H1 (cell line): ENCODE data around the gene FDXACB1. TPM values are rescaled to one million over a fixed set of nuclear protein-coding genes. Genes with fewer than 3 reads are reported as not detected.

Experiments
- CTCF ChIA-PET: fragments of 300-600 bp; sonication (Branson Sonifier 250); formaldehyde crosslinking; loops from one replicate; lab custom pipeline; 2021; ENCODE audit not compliant: partially characterized antibody; lab: Charles Lee
- POLR2A ChIA-PET: fragments of 300-600 bp; sonication (Branson Sonifier 250); formaldehyde crosslinking; loops from one replicate; lab custom pipeline; 2021; ENCODE audit warnings: inconsistent platforms; ENCODE audit not compliant: partially characterized antibody; lab: Charles Lee
- DNase-seq, 2 experiments: peaks; one replicate each; pipeline versions ENCODE4 v3.0.0 to v3.0.0-alpha.2; 2010 to 2022; ENCODE audit warnings: low spot score in 2 of 2, low read depth in 1 of 2, mixed read lengths in 1 of 2
- FAIRE-seq: peaks from 2 replicates; lab custom pipeline; 2011; peaks lifted over from hg19 to GRCh38; lab: Jason Lieb, UNC
- H2AFZ ChIP-seq: 2 replicates; pipeline ENCODE4 v1.8.1; 2012; ENCODE audit warnings: low read length, inconsistent platforms
- H2AK5ac ChIP-seq: 2 replicates; pipeline ENCODE4 v1.6.1; 2013; ENCODE audit warnings: low read depth, low read length
- H2BK120ac ChIP-seq: replicated peaks from 2 replicates; pipeline ENCODE3; 2013; ENCODE audit warnings: low read depth, low read length, inconsistent platforms
- H2BK12ac ChIP-seq: 2 replicates; pipeline ENCODE4 v1.6.1; 2013; ENCODE audit warnings: low read depth, low read length
- H2BK15ac ChIP-seq: 2 replicates; pipeline ENCODE4 v1.6.1; 2013; ENCODE audit warnings: low read length
- H2BK20ac ChIP-seq: 2 replicates; pipeline ENCODE4 v1.6.1; 2013; ENCODE audit warnings: low read length
- H2BK5ac ChIP-seq: 2 replicates; pipeline ENCODE4 v1.6.1; 2013; ENCODE audit warnings: low read depth, low read length
- H3K14ac ChIP-seq: 2 replicates; pipeline ENCODE4 v1.6.1; 2013; ENCODE audit warnings: inconsistent platforms; ENCODE audit not compliant: insufficient read length
- H3K18ac ChIP-seq: 2 replicates; pipeline ENCODE4 v1.6.1; 2013; ENCODE audit warnings: low read length; ENCODE audit errors: extremely low read depth
- H3K23ac ChIP-seq: 2 replicates; pipeline ENCODE4 v1.6.1; 2013; ENCODE audit warnings: inconsistent platforms; ENCODE audit not compliant: insufficient read length
- H3K23me2 ChIP-seq: 2 replicates; pipeline ENCODE4 v1.6.1; 2013; ENCODE audit warnings: low read depth, low read length
- H3K27ac ChIP-seq: 2 replicates; pipeline ENCODE4 v1.6.1; 2011; ENCODE audit warnings: low read depth, low read length, inconsistent platforms
- H3K27me3 ChIP-seq, 4 experiments: replicated peaks in 1 of 4; 1 replicate in 1 of 4; 2 replicates in 3 of 4; pipeline versions ENCODE4 v1.6.1 to v1.8.1; 2011 to 2013; ENCODE audit warnings: low read length in 3 of 4, mild to moderate bottlenecking in 3 of 4, inconsistent platforms in 2 of 4, mixed read lengths in 2 of 4, moderate library complexity in 1 of 4; ENCODE audit not compliant: control insufficient read depth in 3 of 4, insufficient read depth in 3 of 4; ENCODE audit errors: extremely low read depth in 1 of 4
- H3K36me3 ChIP-seq, 4 experiments: 2 replicates each; pipeline versions ENCODE4 v1.6.1 to v1.8.1; 2011 to 2013; ENCODE audit warnings: mild to moderate bottlenecking in 4 of 4, low read length in 3 of 4, moderate library complexity in 2 of 4, control low read depth in 1 of 4, inconsistent platforms in 1 of 4; ENCODE audit not compliant: insufficient read depth in 4 of 4, control insufficient read depth in 2 of 4
- H3K4ac ChIP-seq: replicated peaks from 2 replicates; pipeline ENCODE3; 2013; ENCODE audit warnings: low read length, low read depth, mixed read lengths, inconsistent platforms; ENCODE audit not compliant: insufficient read length
- H3K4me1 ChIP-seq, 4 experiments: replicated peaks in 1 of 4; 1 replicate in 1 of 4; 2 replicates in 3 of 4; pipeline versions ENCODE4 v1.6.1 to v1.8.1; 2011 to 2013; ENCODE audit warnings: low read length in 3 of 4, inconsistent platforms in 2 of 4, mixed read lengths in 1 of 4; ENCODE audit not compliant: insufficient read depth in 4 of 4, control insufficient read depth in 3 of 4
- H3K4me2 ChIP-seq, 2 experiments: 2 replicates each; pipeline versions ENCODE4 v1.6.1 to v1.8.1; 2011 to 2013; ENCODE audit warnings: low read depth in 2 of 2, low read length in 2 of 2, control low read depth in 1 of 2, inconsistent platforms in 1 of 2, mild to moderate bottlenecking in 1 of 2; ENCODE audit not compliant: insufficient read depth in 1 of 2
- H3K4me3 ChIP-seq, 4 experiments: fragments of 200-600, 300-600 bp in 1 of 4; sonication (generic), shearing (Covaris generic), sonication (Bioruptor Twin) in 1 of 4; 2 replicates each; pipeline versions ENCODE4 v1.5.1 to v1.8.1; 2011 to 2016; ENCODE audit warnings: low read length in 4 of 4, low read depth in 3 of 4, control low read depth in 2 of 4, inconsistent platforms in 2 of 4, mild to moderate bottlenecking in 2 of 4, mixed read lengths in 1 of 4, moderate library complexity in 1 of 4; ENCODE audit not compliant: insufficient read depth in 2 of 4; ENCODE audit errors: extremely low read depth in 1 of 4
- H3K56ac ChIP-seq: replicated peaks from 2 replicates; pipeline ENCODE3; 2013; ENCODE audit warnings: low read depth, mild to moderate bottlenecking, mixed read lengths, low read length, inconsistent platforms; ENCODE audit not compliant: insufficient read length
- H3K79me1 ChIP-seq: 2 replicates; pipeline ENCODE4 v1.6.1; 2013; ENCODE audit warnings: low read depth, low read length, control low read depth
- H3K79me2 ChIP-seq, 2 experiments: 2 replicates each; pipeline versions ENCODE4 v1.6.1 to v1.8.1; 2012 to 2013; ENCODE audit warnings: low read length in 2 of 2, mild to moderate bottlenecking in 2 of 2, inconsistent platforms in 1 of 2; ENCODE audit not compliant: insufficient read depth in 2 of 2, control insufficient read depth in 1 of 2
- H3K9ac ChIP-seq, 4 experiments: replicated peaks in 1 of 4; 1 replicate in 1 of 4; 2 replicates in 3 of 4; pipeline versions ENCODE4 v1.6.1 to v1.8.1; 2011 to 2013; ENCODE audit warnings: low read depth in 3 of 4, low read length in 3 of 4, control low read depth in 2 of 4, mild to moderate bottlenecking in 2 of 4, moderate library complexity in 2 of 4, inconsistent platforms in 1 of 4; ENCODE audit errors: extremely low read depth in 1 of 4
- H3K9me3 ChIP-seq, 2 experiments: 2 replicates each; pipeline versions ENCODE4 v1.6.1 to v1.8.1; 2012 to 2013; ENCODE audit warnings: mild to moderate bottlenecking in 2 of 2, moderate library complexity in 2 of 2, control low read depth in 1 of 2, inconsistent platforms in 1 of 2, low read depth in 1 of 2, low read length in 1 of 2, mixed read lengths in 1 of 2; ENCODE audit not compliant: insufficient read depth in 2 of 2
- H4K20me1 ChIP-seq, 2 experiments: replicated peaks in 1 of 2; 2 replicates each; pipeline versions ENCODE3 to v1.8.1; 2011 to 2013; ENCODE audit warnings: inconsistent platforms in 2 of 2, low read length in 2 of 2, mild to moderate bottlenecking in 1 of 2; ENCODE audit not compliant: insufficient read depth in 2 of 2, control insufficient read depth in 1 of 2
- H4K5ac ChIP-seq: 2 replicates; pipeline ENCODE4 v1.6.1; 2013; ENCODE audit warnings: low read length, low read depth, mixed read lengths, inconsistent platforms; ENCODE audit not compliant: insufficient read length
- H4K8ac ChIP-seq: 2 replicates; pipeline ENCODE4 v1.8.0; 2013; ENCODE audit warnings: mild to moderate bottlenecking, moderate library complexity, low read length, inconsistent platforms; ENCODE audit not compliant: insufficient read depth; ENCODE audit errors: extremely low read depth
- H4K91ac ChIP-seq: replicated peaks from 2 replicates; pipeline ENCODE3; 2013; ENCODE audit warnings: low read length, mixed read lengths, inconsistent platforms; ENCODE audit not compliant: insufficient read length
- SIRT6 ChIP-seq: IDR thresholded peaks from one replicate; pipeline ENCODE4 v1.7.1; 2012; ENCODE audit warnings: low read length, inconsistent platforms
- SP2 ChIP-seq: IDR thresholded peaks from 2 replicates; pipeline ENCODE4 v1.6.1; 2012; ENCODE audit warnings: mild to moderate bottlenecking, low read length, inconsistent platforms
- TBP ChIP-seq: IDR thresholded peaks from 2 replicates; pipeline ENCODE4 v1.6.1; 2011; ENCODE audit warnings: low read depth, low read length, improper control_type of control experiment
- YY1 ChIP-seq: IDR thresholded peaks from 2 replicates; pipeline ENCODE4 v1.6.1; 2011; ENCODE audit warnings: low read depth, mild to moderate bottlenecking, low read length
- WGBS, 2 experiments: shearing (Covaris generic) in 1 of 2; methylation state at CpG; one replicate each; pipeline versions ENCODE4 v1.1.6 to v1.1.7; 2013 to 2015; ENCODE audit warnings: low lambda C conversion rate in 2 of 2, mixed read lengths in 2 of 2, inconsistent platforms in 1 of 2, low coverage in 1 of 2, missing lambda C conversion rate in 1 of 2; ENCODE audit not compliant: insufficient replicate concordance in 2 of 2, insufficient coverage in 1 of 2, insufficient read length in 1 of 2; ENCODE audit errors: extremely low coverage in 1 of 2, missing lambda C conversion rate in 1 of 2; 5-methylcytosine and 5-hydroxymethylcytosine counted together
- polyA plus RNA-seq, 7 experiments: library from polyadenylated mRNA; depleted of rRNA in 3 of 7; stranded (reverse) in 5 of 7; unstranded in 2 of 7; fragments of >200 nt in 5 of 7; fragments of 200-250 nt in 2 of 7; gene quantifications; 1 replicate in 5 of 7; 2 replicates in 1 of 7; 4 replicates in 1 of 7; pipeline versions ENCODE4 v1.2.1 to v1.2.3, GENCODE V29; 2011 to 2013; ENCODE audit warnings: missing spikeins in 2 of 7, mixed read lengths in 2 of 7
- total RNA-seq: library from RNA; stranded (reverse); fragmentation: NEBNext Ultra II Directional; extraction: Animal tissue kit (Norgen Biotek cat#: 25700); gene quantifications from 2 replicates; pipeline ENCODE4 v1.2.1, GENCODE V29; 2021

The FDXACB1 gene
- total and polyA plus RNA-seq, 2 of the 8 experiments (the other 6 are each of a cell fraction or from before 2014, with no cell fraction given) = 1.4 to 2.3 TPM

GRCh38 chr11:111923351-111923788 is 44.4 kb upstream of the FDXACB1 start:
- H3K79me1 ChIP-seq = no peaks in the 10 kb centered on the region
- no peak overlapping the region for H3K9ac ChIP-seq
- H3K23ac ChIP-seq = no peak overlapping the region
- H3K9me3 ChIP-seq = no peaks in the 10 kb centered on the region
- H4K8ac ChIP-seq = no peak overlapping the region
- H3K4me1 ChIP-seq = peaks cover 0 to 14% (median 6%) of the 10 kb centered on the region in 4 experiments; a peak in 6 of 7 replicates
- no peak overlapping the region for H2BK12ac ChIP-seq
- no peak overlapping the region for H3K56ac ChIP-seq
- DNase-seq = no peak
- no peaks in the 10 kb centered on the region for H3K79me2 ChIP-seq
- H4K20me1 ChIP-seq = no peaks in the 10 kb centered on the region
- H3K27me3 ChIP-seq = no peaks in the 10 kb centered on the region; a peak in 1 of 7 replicates
- no peak overlapping the region for H2BK20ac ChIP-seq
- no peak overlapping the region for H4K5ac ChIP-seq
- H2AFZ ChIP-seq = no peak overlapping the region
- H2AK5ac ChIP-seq = no peak overlapping the region
- ChIA-PET POLR2A (interaction anchor here (1.5 kb wide), 1 partner anchor 43 kb away, joined by 3 read pairs; no protein-coding TSS in a partner anchor), CTCF (interaction anchor here (1.4 to 25.5 kb wide), 3 partner anchors 9 to 57 kb away, joined by 3 to 565 read pairs (median 4); no protein-coding TSS in a partner anchor)
- H2BK15ac ChIP-seq = no peak overlapping the region
- no peak overlapping the region for H3K4ac ChIP-seq
- H3K36me3 ChIP-seq = no peaks in the 10 kb centered on the region
- 67% methylated on average over 5 of the region's 5 CpGs; no CpG with 5 or more reads in 1 of the 2 experiments for WGBS, 2 experiments
- no peak for FAIRE-seq
- no peak overlapping the region for H2BK120ac ChIP-seq
- no peak overlapping the region for H3K14ac ChIP-seq
- TF ChIP-seq SIRT6 (no peak), SP2 (no peak), YY1 (0 out of 2 replicates have a peak, but pooled peaks have one; percentile 17), TBP (no peak)
- H4K91ac ChIP-seq = no peak overlapping the region
- H3K18ac ChIP-seq = no peak overlapping the region
- H2BK5ac ChIP-seq = no peak overlapping the region
- peaks cover 3% of the 10 kb centered on the region; the same call in 1 of the 2 replicates for H3K23me2 ChIP-seq
- H3K27ac ChIP-seq = no peak overlapping the region
- H3K4me2 ChIP-seq = 0 out of 4 replicates have a peak overlapping the region, but pooled peaks of 1 of the 2 experiments have one; percentile 12
- H3K4me3 ChIP-seq = no peak overlapping the region
